Embryonic facial prominence (tissue), 1 donor: ENCODE results near the gene CCDC192.
A peak's percentile ranks its signal among the peaks of the same experiment; 100 is the strongest.

Experiments used
- DNase-seq: peaks from one replicate; pipeline ENCODE4 v3.0.0-alpha.2; 2016; ENCODE audit errors: extremely low spot score

The CCDC192 gene

DNA sequence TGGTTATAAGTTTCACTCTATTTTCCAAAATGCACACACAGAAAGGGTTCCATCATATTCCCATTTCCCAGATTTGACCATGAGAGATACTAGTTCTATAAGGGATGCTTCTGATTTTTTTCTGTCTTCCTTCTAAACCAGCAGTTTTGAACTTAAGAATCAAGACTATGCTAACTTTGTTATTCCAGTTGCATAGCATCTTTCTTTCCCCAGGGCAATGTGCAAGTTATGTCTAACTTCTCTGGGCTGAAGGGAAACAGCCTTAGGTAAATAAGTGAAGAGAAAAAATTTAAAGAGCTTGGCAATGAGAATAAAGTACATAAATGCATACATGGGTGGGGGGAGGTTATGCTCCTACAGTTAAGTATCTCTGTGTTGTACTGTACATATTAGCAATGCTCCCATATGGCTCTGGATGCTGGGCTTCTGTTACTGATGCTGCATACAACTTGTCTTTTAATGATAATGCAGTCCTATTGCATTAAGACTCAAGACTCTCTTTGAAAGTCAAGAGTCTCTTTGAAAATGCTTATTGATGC lies 254.6 kb downstream of the CCDC192 start:
- DNase-seq = no peak

DNA sequence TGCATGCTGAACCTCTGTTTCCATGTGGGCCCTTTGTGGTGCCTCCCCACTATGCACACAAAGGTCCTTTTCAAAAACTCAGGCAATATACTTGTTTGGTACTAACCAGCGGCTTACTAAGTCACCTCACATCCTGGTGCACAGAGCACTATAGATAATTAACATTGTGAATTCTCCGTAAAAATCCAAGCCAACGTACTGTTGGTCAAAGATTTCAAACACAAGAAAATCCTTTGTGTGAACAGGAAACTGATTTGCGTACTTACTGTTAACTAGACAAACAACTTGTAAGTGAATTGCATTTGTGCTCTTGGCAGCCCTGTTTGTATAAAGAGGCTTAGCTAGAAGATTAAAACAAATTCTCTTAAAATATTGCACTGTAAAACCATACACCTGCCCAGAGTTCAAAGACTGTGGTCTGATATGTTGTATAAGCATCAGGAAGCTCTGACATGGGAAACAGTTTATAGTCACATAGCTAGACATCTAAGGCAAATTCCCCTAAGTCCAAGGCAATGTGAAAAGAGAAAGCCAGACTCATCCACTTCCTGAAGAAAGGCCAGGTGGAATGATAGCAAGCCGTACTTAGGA lies 255.3 kb downstream of the CCDC192 start:
- no peak for DNase-seq

DNA sequence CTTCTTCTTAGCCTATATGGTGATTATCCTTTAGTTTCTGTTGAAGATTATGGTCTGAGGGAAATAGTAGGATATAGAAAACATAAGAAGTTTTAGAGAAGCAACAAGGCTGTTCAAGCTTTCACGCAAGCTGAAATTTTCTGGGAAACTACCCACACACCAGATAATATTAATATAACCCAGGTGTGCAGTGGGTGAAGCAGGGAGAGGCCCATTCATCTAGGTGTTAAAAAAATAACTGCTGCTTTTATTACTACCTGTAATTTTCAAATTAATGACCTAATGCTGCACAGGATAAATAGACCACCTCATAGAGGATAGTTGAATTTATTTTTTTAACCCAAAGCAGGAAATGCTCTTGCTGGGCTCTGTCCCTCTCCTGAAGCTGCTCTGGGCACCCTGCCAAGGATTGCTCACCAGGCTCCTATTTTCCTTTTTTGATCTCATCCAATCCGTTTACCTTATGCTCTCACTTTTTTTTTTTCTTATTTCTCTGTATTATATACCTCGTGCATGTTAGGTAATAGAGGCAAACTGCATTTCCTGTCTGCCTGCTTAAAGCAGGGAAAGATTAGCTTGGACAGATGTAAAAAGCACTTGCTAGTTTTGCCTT lies 256.1 kb downstream of the CCDC192 start:
- peak; percentile 46 for DNase-seq

- no peak for DNase-seq
Observed at GRCh38 chr5:127960270-127960691, 257.1 kb downstream of the CCDC192 start.

GRCh38 chr5:127961006-127961762 lies 258.0 kb downstream of the CCDC192 start:
- no peak for DNase-seq

DNA sequence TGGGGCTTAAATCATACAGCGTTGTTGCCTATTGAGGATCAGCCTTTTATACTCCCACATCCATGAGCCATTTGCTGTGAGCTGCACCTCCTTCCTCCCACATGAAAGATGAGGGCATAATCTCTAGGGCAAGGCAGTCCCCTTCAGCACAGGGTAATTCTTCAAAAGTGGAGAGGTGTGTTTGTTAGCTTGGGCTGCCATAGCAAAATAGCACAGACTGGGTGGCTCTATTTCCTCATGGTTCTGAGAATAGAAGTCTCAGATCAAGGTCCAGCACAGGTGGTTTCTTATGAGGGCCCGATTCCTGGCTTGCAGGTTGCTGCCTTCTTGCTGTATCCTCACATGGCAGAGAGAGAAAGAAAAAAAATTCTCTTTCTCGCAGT lies 258.6 kb downstream of the CCDC192 start:
- DNase-seq = no peak

DNA sequence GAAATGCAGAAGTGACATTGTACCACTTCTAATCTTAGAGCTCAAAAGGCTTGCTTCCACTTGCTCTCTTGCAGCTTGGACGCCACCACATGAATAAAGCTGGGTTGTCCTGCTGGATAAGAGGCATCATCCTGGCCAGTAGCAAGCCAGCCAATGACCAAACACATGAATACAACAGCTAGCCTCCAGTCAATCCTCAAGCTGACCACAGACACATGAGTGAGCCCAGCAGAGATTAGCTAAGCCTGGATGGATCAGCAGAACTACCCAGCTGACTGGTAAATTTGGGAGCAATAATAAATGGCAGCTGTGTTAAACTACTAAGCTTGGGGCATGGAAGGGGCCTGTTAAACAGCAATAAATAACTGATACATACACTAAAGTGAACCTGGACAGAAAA lies 259.3 kb downstream of the CCDC192 start:
- DNase-seq = no peak

- DNase-seq = no peak
Observed at GRCh38 chr5:127963233-127963632, 260.0 kb downstream of the CCDC192 start.

- no peak for DNase-seq
Observed at GRCh38 chr5:127963931-127964330, 260.7 kb downstream of the CCDC192 start.

DNA sequence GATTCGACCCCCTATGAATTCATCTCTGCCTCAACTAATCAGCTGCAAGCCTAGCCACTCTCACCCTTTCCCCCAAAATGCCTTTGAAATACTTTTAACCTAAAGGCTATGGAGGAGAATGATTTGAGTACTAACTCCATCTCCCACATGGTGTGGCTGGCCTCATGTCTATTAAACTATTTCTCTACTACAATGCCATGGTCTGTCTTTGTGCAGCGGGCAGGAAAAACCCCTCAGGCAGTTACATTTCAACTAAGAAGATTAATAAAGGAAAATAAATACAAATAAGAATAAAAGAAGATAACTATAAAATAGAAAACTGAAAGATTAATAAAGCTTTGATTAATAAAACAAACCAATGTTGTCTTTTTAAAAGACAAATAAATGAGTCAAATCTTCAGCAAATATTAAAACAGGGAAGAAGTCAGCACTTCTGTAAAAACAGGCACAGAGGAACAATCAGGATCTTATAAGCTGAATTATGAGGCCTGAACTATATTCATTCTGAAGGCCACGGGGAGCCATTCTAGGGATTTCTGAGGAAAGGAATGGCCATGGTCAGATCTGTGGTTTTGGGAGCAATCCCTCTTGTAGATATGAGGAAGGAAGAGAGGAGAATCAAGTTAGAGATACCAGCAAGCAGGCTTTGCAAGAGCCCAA lies 264.3 kb downstream of the CCDC192 start:
- no peak for DNase-seq

DNA sequence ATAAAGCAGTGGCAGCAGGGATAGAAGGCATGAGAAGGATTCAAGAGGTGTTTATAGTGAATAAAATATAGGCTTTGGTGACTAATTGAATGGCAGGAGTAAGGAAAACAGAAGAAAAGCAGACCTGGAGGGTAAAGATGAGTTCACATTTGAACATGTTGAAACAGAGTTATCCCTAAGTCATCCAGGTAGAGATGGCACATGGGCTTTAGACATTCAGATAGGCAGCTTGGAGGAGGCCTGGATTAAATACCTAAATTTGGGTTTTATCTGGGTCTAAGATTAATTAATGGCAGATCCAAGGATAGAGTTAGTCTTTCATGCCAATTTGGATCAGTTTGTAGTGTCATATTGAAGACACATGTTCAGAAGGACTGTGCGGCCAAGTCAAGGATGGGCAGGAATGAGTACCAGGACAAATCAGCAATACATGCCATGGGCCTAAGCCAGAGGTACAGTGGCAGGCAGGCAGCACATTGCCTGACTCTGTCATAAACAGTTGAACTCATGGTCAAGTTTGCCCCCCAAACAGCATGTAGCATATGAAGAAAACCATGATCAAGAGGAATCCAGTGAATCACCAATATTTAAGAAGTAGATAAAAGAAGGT lies 264.9 kb downstream of the CCDC192 start:
- no peak for DNase-seq

DNA sequence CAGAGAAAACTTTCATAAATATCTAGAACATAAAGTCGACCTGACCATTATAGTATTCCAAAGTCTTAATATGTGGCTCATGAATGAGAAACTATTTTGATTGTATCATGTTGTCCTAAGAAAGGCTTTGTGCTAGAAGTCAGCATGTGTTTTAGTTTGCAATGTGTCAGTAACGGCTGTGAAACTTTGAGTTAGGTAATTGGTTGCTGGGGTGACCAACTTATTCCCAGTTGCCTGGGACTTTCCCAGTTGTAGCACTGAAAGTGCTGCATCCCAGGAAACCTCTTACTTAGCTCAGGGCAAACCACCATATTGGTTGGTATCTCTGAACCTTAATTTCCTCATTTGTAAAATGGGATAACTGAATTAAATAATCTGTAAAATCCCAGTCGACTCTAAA lies 265.8 kb downstream of the CCDC192 start:
- DNase-seq = no peak

DNA sequence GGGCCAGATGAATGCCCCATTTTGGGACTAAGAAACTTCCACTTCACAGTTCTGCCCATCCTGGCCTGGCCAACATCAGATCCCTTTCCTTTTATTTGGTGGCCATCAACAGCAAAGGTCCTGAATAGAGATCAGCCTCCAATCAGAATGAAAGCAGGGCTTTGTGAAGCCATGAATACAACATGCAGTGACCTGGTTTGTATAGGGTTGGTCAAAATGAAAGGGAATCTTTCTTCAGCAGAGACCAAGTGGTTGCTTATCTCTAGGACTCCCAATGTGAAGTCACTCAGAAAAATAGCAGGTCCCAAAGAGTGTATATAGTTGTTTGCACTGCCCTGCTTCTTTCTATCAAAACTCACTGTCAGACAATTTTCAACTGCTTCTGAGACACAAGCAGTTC lies 266.5 kb downstream of the CCDC192 start:
- DNase-seq = no peak

DNA sequence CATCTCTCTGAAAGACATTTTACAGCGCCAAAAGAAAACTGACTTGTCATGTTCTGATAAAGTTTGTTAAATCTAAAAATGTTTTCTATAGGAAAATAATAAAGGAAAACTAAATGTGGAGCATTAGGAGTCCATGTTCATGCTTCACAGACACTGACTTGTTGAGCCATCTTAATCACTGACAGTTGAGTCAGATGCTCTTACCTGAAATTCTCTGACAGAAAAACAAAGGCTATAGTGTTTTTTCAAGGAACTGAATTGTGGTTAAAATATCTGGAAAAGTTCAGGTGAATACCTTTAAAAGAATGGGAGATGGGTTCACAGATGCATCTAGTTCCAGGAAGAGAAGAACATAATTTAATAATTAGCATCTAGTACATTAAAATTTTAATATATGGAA lies 266.9 kb downstream of the CCDC192 start:
- DNase-seq = no peak

DNA sequence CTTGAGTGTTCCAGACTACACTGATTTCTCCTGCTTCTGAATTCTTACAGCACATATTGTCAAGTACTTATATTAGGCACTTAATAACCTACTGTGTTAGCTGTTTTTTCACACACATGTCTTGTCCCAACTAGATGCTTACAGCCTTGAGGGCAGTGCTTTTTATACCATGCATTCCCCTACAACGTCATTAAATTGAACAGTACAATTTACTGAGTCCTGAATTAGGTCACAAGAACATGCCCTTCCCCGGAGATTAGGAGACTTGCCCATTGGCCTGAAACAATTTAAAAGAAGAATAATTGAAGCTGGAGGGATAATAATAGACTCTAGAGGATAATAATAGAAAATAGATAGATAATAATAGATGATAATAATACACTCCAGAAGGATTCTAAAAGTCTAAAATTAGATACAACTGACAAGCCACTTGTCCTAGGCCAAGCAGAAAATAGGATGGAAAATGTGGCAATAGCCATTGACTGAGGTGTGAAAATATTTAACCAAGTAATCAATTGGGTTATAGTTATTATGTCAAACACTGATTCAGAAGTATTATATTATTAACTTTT lies 267.7 kb downstream of the CCDC192 start:
- no peak for DNase-seq

- no peak for DNase-seq
Observed at GRCh38 chr5:127975961-127976360, 272.8 kb downstream of the CCDC192 start.

DNA sequence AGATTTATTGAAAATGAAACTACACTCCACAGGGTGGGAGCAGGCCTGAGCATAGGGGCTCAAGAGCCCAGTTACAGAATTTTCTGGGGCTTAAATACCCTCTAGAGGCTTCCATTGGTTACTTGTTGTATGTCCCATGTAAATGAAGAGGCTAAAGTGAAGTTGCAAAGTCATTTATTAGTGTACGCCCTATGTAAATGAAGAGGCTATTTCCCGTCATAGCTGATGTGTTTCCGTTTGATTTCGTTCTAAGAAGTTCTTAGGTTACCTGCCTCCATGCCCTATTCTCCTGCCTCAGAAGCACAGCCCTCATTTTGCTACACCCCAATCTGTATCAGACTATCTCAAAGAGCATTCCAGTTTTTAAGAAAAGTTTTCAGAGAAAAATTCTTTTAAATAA lies 273.3 kb downstream of the CCDC192 start:
- DNase-seq = no peak

DNA sequence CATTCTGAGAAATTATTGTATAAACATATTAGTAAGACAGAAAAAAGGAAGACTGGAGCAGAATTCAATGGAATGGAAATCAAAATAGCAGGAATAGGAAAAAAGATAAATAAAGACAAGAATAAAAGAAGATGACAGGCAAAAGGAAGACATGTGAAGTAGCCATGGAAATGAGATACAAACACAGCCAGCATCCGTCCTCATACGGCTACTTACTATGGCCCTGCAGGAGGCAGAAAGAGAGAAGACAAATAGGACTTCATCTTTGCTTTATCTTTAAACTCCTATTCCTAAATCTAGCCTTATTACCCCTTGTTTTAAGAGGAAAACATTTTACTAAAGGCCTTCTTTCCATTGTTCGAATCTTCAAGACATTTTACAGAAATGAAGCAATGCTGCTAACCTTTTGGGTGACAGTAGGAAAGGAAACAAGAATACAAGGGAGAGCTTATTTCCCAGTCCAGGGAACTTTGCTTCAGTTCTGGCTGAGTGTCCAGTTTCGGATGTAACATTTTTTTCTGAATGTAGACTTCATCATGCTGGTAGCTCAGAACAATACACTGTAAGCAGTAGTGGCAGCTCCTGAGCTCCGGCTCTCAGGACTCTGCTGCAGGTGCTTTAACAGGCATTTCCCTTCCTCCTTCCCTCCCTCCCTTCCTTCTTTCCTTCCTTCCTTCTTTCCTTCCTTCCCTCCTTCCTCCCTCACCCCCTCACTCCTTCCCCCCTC lies 274.0 kb downstream of the CCDC192 start:
- no peak for DNase-seq

DNA sequence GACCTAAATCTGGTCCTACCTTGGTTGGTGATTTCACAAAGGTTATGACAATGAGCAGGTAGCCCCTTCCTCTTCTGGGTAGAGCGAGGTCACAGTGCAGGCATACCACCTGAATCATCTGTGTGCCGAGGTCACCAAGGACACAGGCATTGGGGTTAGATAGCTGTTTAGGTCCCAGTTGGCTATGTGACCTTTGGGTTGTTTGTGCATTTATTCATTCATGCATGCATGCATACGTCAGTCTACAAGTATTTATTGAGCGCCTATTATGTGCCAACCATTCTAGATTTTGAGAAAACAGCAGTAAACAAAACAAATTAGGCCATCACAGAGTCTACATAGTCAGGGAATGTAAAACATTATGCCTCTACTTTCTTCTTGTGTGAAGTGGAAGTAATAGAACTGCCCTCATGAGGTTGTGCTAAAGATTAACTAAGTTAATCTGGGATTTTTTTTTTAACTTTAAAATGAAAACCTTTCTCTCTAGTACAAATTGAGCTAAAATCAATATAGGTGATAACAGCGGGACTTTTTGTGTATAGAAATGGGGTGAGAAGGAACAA lies 275.6 kb downstream of the CCDC192 start:
- no peak for DNase-seq

DNA sequence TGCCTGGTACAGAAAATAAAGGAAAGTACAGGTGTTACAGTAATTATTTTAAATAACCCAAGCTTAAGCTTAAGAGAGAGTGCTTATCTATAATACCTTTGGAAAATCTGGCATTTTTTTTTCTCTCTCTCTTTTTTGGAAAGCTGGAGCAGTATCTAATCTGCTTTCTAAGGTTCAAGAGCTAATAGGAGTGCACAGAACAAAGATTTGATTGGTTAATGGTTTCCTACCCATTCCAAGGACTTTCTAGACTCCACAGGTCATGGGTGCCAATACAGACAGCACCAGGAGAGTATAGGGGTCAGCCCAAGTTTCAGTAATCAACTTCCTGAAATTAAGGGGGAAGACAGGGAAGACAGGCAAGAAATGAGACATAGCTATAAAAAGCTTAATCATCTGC lies 276.3 kb downstream of the CCDC192 start:
- no peak for DNase-seq

DNA sequence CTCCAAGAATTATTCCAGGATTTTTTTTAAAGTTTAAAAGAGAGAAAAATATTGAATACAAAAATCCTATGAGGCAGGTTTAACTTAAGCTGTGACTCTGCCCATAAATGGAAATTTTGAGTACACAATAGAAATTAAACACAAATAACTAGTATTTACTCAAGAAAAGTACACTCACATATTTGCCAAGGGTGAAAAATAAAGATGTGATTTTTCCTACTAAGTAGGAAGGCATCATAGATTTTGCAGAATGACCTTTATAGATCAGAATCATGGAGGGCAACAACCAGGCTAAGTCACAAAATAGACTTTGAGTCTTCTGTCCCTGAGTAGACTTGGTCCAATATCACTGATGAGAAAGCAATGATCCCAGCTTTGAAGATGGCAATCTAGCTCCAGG lies 277.7 kb downstream of the CCDC192 start:
- no peak for DNase-seq
